ENCODE data around the gene INSC.

Gene INSC

GRCh38 chr11:15202626-15203025 lies 87.9 kb downstream of the INSC start:
- no peak for DNase-seq (ENCODE audit: low read depth)
- no peak overlapping the region for H3K4me3 ChIP-seq (ENCODE audit: low read depth, low read length)

- no peak for DNase-seq (ENCODE audit: low read depth)
These were observed 90.0 kb downstream of the INSC start for GRCh38 chr11:15204711-15205110.

GRCh38 chr11:15206791-15207190 lies 92.1 kb downstream of the INSC start:
- no peak for DNase-seq (ENCODE audit: low read depth)
- no peak overlapping the region for H3K4me3 ChIP-seq (ENCODE audit: low read depth, low read length)

More at GRCh38 chr11:15204711-15205110, 90.0 kb downstream of the INSC start:
- H3K4me3 ChIP-seq (ENCODE audit: low read depth, low read length), result no peak overlapping the region

- no peak for DNase-seq (ENCODE audit: low read depth)
- H3K4me3 ChIP-seq (ENCODE audit: low read depth, low read length), result no peak overlapping the region
These were observed 93.9 kb downstream of the INSC start for GRCh38 chr11:15208378-15209222.

GRCh38 chr11:15212876-15213275 lies 98.2 kb downstream of the INSC start:
- no peak overlapping the region for H3K4me3 ChIP-seq (ENCODE audit: low read depth, low read length)
- no peak for DNase-seq (ENCODE audit: low read depth)

GRCh38 chr11:15213471-15214231 lies 98.9 kb downstream of the INSC start:
- no peak overlapping the region for H3K4me3 ChIP-seq (ENCODE audit: low read depth, low read length)
- DNase-seq (ENCODE audit: low read depth), result no peak

GRCh38 chr11:15215005-15215404 lies 100.3 kb downstream of the INSC start:
- no peak overlapping the region for H3K4me3 ChIP-seq (ENCODE audit: low read depth, low read length)
- no peak for DNase-seq (ENCODE audit: low read depth)

GRCh38 chr11:15216678-15217077 lies 102.0 kb downstream of the INSC start:
- H3K4me3 ChIP-seq (ENCODE audit: low read depth, low read length), result no peak overlapping the region
- no peak for DNase-seq (ENCODE audit: low read depth)

GRCh38 chr11:15217416-15217815 lies 102.7 kb downstream of the INSC start:
- no peak for DNase-seq (ENCODE audit: low read depth)
- no peak overlapping the region for H3K4me3 ChIP-seq (ENCODE audit: low read depth, low read length)

- no peak for DNase-seq (ENCODE audit: low read depth)
- no peak overlapping the region for H3K4me3 ChIP-seq (ENCODE audit: low read depth, low read length)
These were observed 108.1 kb downstream of the INSC start for GRCh38 chr11:15222777-15223176.

GRCh38 chr11:15223318-15223717 lies 108.6 kb downstream of the INSC start:
- H3K4me3 ChIP-seq (ENCODE audit: low read depth, low read length), result no peak overlapping the region
- DNase-seq (ENCODE audit: low read depth), result peak; percentile 36

GRCh38 chr11:15224466-15224865 lies 109.7 kb downstream of the INSC start:
- no peak overlapping the region for H3K4me3 ChIP-seq (ENCODE audit: low read depth, low read length)
- DNase-seq (ENCODE audit: low read depth), result no peak

- no peak overlapping the region for H3K4me3 ChIP-seq (ENCODE audit: low read depth, low read length)
- no peak for DNase-seq (ENCODE audit: low read depth)
These were observed 112.3 kb downstream of the INSC start for GRCh38 chr11:15227011-15227410.

- no peak for DNase-seq (ENCODE audit: low read depth)
- no peak overlapping the region for H3K4me3 ChIP-seq (ENCODE audit: low read depth, low read length)
These were observed 113.7 kb downstream of the INSC start for GRCh38 chr11:15228331-15228849.

GRCh38 chr11:15229069-15229468 lies 114.3 kb downstream of the INSC start:
- DNase-seq (ENCODE audit: low read depth), result no peak
- no peak overlapping the region for H3K4me3 ChIP-seq (ENCODE audit: low read depth, low read length)

GRCh38 chr11:15232496-15232895 lies 117.8 kb downstream of the INSC start:
- DNase-seq (ENCODE audit: low read depth), result no peak
- H3K4me3 ChIP-seq (ENCODE audit: low read depth, low read length), result no peak overlapping the region

- no peak overlapping the region for H3K4me3 ChIP-seq (ENCODE audit: low read depth, low read length)
- DNase-seq (ENCODE audit: low read depth), result no peak
These were observed 118.8 kb downstream of the INSC start for GRCh38 chr11:15233371-15234165.

GRCh38 chr11:15234796-15235195 lies 120.1 kb downstream of the INSC start:
- H3K4me3 ChIP-seq (ENCODE audit: low read depth, low read length), result no peak overlapping the region
- no peak for DNase-seq (ENCODE audit: low read depth)

GRCh38 chr11:15236559-15236958 lies 121.8 kb downstream of the INSC start:
- no peak overlapping the region for H3K4me3 ChIP-seq (ENCODE audit: low read depth, low read length)
- DNase-seq (ENCODE audit: low read depth), result no peak

- DNase-seq (ENCODE audit: low read depth), result no peak
- H3K4me3 ChIP-seq (ENCODE audit: low read depth, low read length), result no peak overlapping the region
These were observed 124.1 kb downstream of the INSC start for GRCh38 chr11:15238856-15239255.
